K562 (cell line): ENCODE data around the gene CTNNBL1. TPM values are rescaled to one million over a fixed set of nuclear protein-coding genes. Genes with fewer than 3 reads are reported as not detected.

Experiments
- ARID1B ChIP-seq: fragments of 450-650 bp; IDR thresholded peaks from 2 replicates; pipeline ENCODE4 v1.6.1; 2016; ENCODE audit warnings: antibody characterized with exemption, mild to moderate bottlenecking, inconsistent platforms
- CBFA2T3 ChIP-seq: fragments of 450-650 bp; IDR thresholded peaks from 2 replicates; pipeline ENCODE4 v1.6.1; 2017
- CREM ChIP-seq: IDR thresholded peaks from 2 replicates; pipeline ENCODE4 v1.6.1; 2014; ENCODE audit warnings: antibody characterized with exemption, low read depth
- CUX1 ChIP-seq: fragments of 200-800 bp; sonication (Bioruptor generic); IDR thresholded peaks from 2 replicates; pipeline ENCODE4 v1.6.1; 2016; ENCODE audit warnings: missing genetic modification characterization, missing compliant biosample characterization
- ESRRA ChIP-seq: fragments of 450-650 bp; IDR thresholded peaks from 2 replicates; pipeline ENCODE4 v1.6.1; 2014; ENCODE audit warnings: low read depth, mild to moderate bottlenecking, moderate library complexity, borderline replicate concordance
- KLF16 ChIP-seq: IDR thresholded peaks from 2 replicates; pipeline ENCODE4 v1.6.1; 2016; ENCODE audit warnings: antibody characterized with exemption
- MECOM ChIP-seq: fragments of 250-450 bp; sonication (Bioruptor Pico); IDR thresholded peaks from 2 replicates; pipeline ENCODE4 v1.8.0; 2022; ENCODE audit warnings: inconsistent platforms
- NCOA1 ChIP-seq: fragments of 450-650 bp; IDR thresholded peaks from 2 replicates; pipeline ENCODE4 v1.6.1; 2016; ENCODE audit warnings: low read depth
- NRF1 ChIP-seq, 2 experiments: fragments of 450-650 bp; IDR thresholded peaks in 1 of 2; conservative IDR thresholded peaks in 1 of 2; 2 replicates each; pipeline ENCODE4 v1.6.1; 2014; ENCODE audit warnings: mild to moderate bottlenecking in 2 of 2
- PKNOX1 ChIP-seq: fragments of 450-650 bp; IDR thresholded peaks from 2 replicates; pipeline ENCODE4 v1.6.1; 2016
- RB1 ChIP-seq: fragments of 450-650 bp; IDR thresholded peaks from 2 replicates; pipeline ENCODE4 v1.6.1; 2017; ENCODE audit warnings: low read depth, mild to moderate bottlenecking
- SOX6 ChIP-seq: fragments of 450-650 bp; IDR thresholded peaks from 2 replicates; pipeline ENCODE4 v1.6.1; 2014; ENCODE audit warnings: mild to moderate bottlenecking
- TRIM24 ChIP-seq, 2 experiments: fragments of 450-650 bp; IDR thresholded peaks; 2 replicates each; pipeline ENCODE4 v1.6.1; 2016
- YY1 ChIP-seq, 3 experiments: IDR thresholded peaks; 2 replicates each; pipeline ENCODE4 v1.6.1; 2011; ENCODE audit warnings: low read length in 2 of 3, mild to moderate bottlenecking in 2 of 3, moderate library complexity in 2 of 3, borderline replicate concordance in 1 of 3, control low read depth in 1 of 3, low read depth in 1 of 3; ENCODE audit not compliant: insufficient read depth in 3 of 3, insufficient replicate concordance in 2 of 3, control insufficient read depth in 1 of 3, insufficient read length in 1 of 3; ENCODE audit errors: extremely low read depth in 1 of 3
- ZNF165 ChIP-seq: fragments of 250-450 bp; sonication (Bioruptor Pico); IDR thresholded peaks from 2 replicates; pipeline ENCODE4 v1.4.0; 2020; ENCODE audit warnings: borderline replicate concordance
- ZNF175 ChIP-seq: fragments of 200-800 bp; sonication (Bioruptor generic); IDR thresholded peaks from 2 replicates; pipeline ENCODE4 v1.6.1; 2016; ENCODE audit warnings: low read depth, mild to moderate bottlenecking, missing genetic modification characterization, missing compliant biosample characterization
- ZNF57 ChIP-seq: fragments of 450-650 bp; formaldehyde crosslinking; IDR thresholded peaks from 2 replicates; pipeline ENCODE4 v1.4.0; 2020; ENCODE audit warnings: mild to moderate bottlenecking, moderate library complexity
- ZNF584 ChIP-seq: fragments of 200-800 bp; sonication (Bioruptor generic); IDR thresholded peaks from 2 replicates; pipeline ENCODE4 v1.6.1; 2016; ENCODE audit warnings: low read depth, mild to moderate bottlenecking, missing genetic modification characterization, missing compliant biosample characterization
- ZNF830 ChIP-seq: fragments of 250-450 bp; sonication (Bioruptor Pico); IDR thresholded peaks from 2 replicates; pipeline ENCODE4 v1.5.0; 2021; ENCODE audit warnings: mild to moderate bottlenecking
- polyA plus RNA-seq, 8 experiments: library from polyadenylated mRNA; depleted of rRNA in 4 of 8; stranded (reverse) in 5 of 8; unstranded in 3 of 8; fragments of >200 nt; fragmentation: Nextera tagmentation in 2 of 8; fragmentation: Illumina TruSeq in 1 of 8; extraction: Ambion mirVana in 2 of 8; extraction: Trizol in 1 of 8; gene quantifications; 2 replicates each; pipeline versions ENCODE4 v1.2.1 to v1.2.3, GENCODE V29; 2011 to 2014; ENCODE audit warnings: inconsistent platforms in 1 of 8, missing spikeins in 1 of 8
- total RNA-seq, 7 experiments: library from RNA; depleted of rRNA in 6 of 7; stranded (reverse); fragments of >200 nt in 6 of 7; fragmentation: Illumina TruSeq in 2 of 7; extraction: Trizol in 2 of 7; gene quantifications; 2 replicates each; pipeline versions ENCODE4 v1.2.1 to v1.2.3, GENCODE V29; 2011 to 2021; ENCODE audit warnings: low replicate concordance in 1 of 7
- TF ChIP-seq, protein P1 (sequence below): sonication (generic); formaldehyde crosslinking; IDR thresholded peaks from 2 replicates; pipeline ENCODE4 v1.5.0; 2020; ENCODE audit warnings: missing genetic modification reagents

Gene CTNNBL1
- total and polyA plus RNA-seq, 9 of the 15 experiments (the other 6 are each of a cell fraction or from before 2014, with no cell fraction given): 32.4 to 85.6 (median 43.6) TPM

- TF ChIP-seq CUX1 (no peak), SOX6 (peak; percentile 56; the same call in 1 of the 2 replicates), CREM (0 out of 2 replicates have a peak, but pooled peaks have one; percentile 31), YY1 (IDR thresholded peaks at IDR 0.05; ENCODE audit: borderline replicate concordance in 1 of 3, control insufficient read depth in 1 of 3, extremely low read depth in 1 of 3, insufficient read depth in 3 of 3, insufficient read length in 1 of 3, insufficient replicate concordance in 2 of 3, low read depth in 1 of 3, low read length in 2 of 3) (peak in 1 of 3 experiments; percentile 67), ZNF57 (CRISPR knock-in tag) (no peak), ZNF165 (CRISPR knock-in tag) (no peak), MECOM (CRISPR knock-in tag) (0 out of 2 replicates have a peak, but pooled peaks have one; percentile 38), NCOA1 (no peak), ZNF584 (CRISPR knock-in tag) (no peak), TRIM24 (IDR thresholded peaks at IDR 0.05) (peak; percentile 36 to 77; a peak in 1 of 4 replicates), ESRRA (no peak), PKNOX1 (peak; percentile 75), CBFA2T3 (peak; percentile 93), ZNF175 (CRISPR knock-in tag) (no peak), ZNF830 (CRISPR knock-in tag) (no peak), NRF1 (conservative IDR thresholded peaks at IDR 0.05 in 1 of 2, IDR thresholded peaks at IDR 0.05 in 1 of 2) (0 out of 4 replicates have a peak, but pooled peaks of 1 of the 2 experiments have one; percentile 31), RB1 (no peak), KLF16 (peak; percentile 73; the same call in 1 of the 2 replicates), ARID1B (peak; percentile 86)
- TF ChIP-seq, protein P1, sequence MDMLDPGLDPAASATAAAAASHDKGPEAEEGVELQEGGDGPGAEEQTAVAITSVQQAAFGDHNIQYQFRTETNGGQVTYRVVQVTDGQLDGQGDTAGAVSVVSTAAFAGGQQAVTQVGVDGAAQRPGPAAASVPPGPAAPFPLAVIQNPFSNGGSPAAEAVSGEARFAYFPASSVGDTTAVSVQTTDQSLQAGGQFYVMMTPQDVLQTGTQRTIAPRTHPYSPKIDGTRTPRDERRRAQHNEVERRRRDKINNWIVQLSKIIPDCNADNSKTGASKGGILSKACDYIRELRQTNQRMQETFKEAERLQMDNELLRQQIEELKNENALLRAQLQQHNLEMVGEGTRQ (CRISPR knock-in tag): no peak
These were observed 139.5 kb downstream of the CTNNBL1 start (continued) for GRCh38 chr20:37833221-37833896.
